ENCODE measurements around the gene SLC28A3.

SLC28A3 gene

GRCh38 chr9:84238652-84239051 lies 101.9 kb downstream of the SLC28A3 start:
- DNase-seq (ENCODE audit: low read depth), result no peak

- DNase-seq (ENCODE audit: low read depth), result no peak
Measured at GRCh38 chr9:84235511-84235910, 105.0 kb downstream of the SLC28A3 start.

GRCh38 chr9:84230355-84231145 lies 110.0 kb downstream of the SLC28A3 start:
- DNase-seq (ENCODE audit: low read depth), result peak; percentile 72

- no peak for DNase-seq (ENCODE audit: low read depth)
Measured at GRCh38 chr9:84229191-84229590, 111.4 kb downstream of the SLC28A3 start.

GRCh38 chr9:84228130-84228720 lies 112.3 kb downstream of the SLC28A3 start:
- DNase-seq (ENCODE audit: low read depth), result no peak

GRCh38 chr9:84226126-84226525 lies 114.4 kb downstream of the SLC28A3 start:
- no peak for DNase-seq (ENCODE audit: low read depth)
